ENCODE results near the gene SUMF1. TPM values are rescaled to one million over a fixed set of nuclear protein-coding genes. Genes with fewer than 3 reads are reported as not detected.

Gene SUMF1
- total and polyA plus RNA-seq, 12 donors: 8.0 to 109 (median 39.0) TPM

DNA sequence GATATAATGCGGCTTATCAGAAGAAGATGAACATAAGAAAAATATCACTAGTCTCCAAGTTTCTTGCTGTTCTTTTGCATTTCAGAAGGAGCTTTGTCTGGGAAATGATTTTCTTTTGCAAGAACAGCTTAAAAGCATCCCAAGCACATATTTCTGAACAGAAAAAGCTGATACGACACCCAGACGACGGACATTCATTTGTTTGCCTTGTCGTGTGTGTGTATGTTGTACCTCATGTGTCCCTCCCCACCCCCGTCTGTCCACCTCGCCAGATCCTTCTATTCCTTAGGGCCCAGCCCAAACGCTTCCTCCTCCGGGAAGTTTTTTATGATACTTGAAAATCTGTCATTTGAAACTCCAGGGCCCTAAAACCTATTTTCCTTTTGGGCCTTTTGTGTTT, 34.9 kb upstream of the SUMF1 start:
- 82 to 90% (median 87%) methylated on average over 9 of the region's 9 CpGs for WGBS, 4 donors
- no peak for TF ChIP-seq POLR2A (IDR thresholded peaks at IDR 0.05)
- TF ChIP-seq, protein P1, sequence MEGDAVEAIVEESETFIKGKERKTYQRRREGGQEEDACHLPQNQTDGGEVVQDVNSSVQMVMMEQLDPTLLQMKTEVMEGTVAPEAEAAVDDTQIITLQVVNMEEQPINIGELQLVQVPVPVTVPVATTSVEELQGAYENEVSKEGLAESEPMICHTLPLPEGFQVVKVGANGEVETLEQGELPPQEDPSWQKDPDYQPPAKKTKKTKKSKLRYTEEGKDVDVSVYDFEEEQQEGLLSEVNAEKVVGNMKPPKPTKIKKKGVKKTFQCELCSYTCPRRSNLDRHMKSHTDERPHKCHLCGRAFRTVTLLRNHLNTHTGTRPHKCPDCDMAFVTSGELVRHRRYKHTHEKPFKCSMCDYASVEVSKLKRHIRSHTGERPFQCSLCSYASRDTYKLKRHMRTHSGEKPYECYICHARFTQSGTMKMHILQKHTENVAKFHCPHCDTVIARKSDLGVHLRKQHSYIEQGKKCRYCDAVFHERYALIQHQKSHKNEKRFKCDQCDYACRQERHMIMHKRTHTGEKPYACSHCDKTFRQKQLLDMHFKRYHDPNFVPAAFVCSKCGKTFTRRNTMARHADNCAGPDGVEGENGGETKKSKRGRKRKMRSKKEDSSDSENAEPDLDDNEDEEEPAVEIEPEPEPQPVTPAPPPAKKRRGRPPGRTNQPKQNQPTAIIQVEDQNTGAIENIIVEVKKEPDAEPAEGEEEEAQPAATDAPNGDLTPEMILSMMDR (IDR thresholded peaks at IDR 0.05): no peak
- H3K27ac ChIP-seq: no peak overlapping the region
- no peaks in the 10 kb centered on the region for H3K27me3 ChIP-seq
- H3K36me3 ChIP-seq (replicated peaks in 1 of 2): no peaks in the 10 kb centered on the region
- no peaks in the 10 kb centered on the region for H3K9me3 ChIP-seq (replicated peaks in 1 of 3)
- no peak overlapping the region for H3K4me3 ChIP-seq
- peaks cover 20 to 37% of the 10 kb centered on the region in 2 donors for H3K4me1 ChIP-seq (replicated peaks in 1 of 2)
- intact Hi-C loops (cut with DNase I): loop anchor here in 1 of 2 donors (10.0 kb wide), 1 partner anchor 73 kb away; no protein-coding TSS in a partner anchor
- no peak for DNase-seq

DNA sequence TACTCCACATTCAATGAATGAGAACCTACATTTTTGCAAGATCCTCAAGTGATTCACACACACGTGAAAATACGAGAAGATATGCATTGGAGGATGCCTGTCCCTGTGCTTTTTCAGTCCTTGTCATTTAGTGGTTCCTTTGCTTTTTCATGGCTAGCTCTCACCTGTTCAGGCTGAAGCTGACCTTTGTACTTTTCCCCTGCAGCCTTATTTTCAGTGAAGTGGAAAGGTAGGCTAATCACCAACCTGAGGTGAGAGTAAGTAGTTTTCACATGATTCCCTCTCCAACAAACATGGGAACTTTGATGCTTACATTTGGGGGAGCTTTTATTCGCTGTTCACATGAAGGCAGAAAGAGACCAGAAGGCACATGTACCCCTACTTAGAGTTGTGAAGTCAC, 34.4 kb upstream of the SUMF1 start:
- Histone ChIP-seq H3K9me3 (replicated peaks in 1 of 3) (no peaks in the 10 kb centered on the region), H3K4me1 (replicated peaks in 1 of 2) (peaks cover 20 to 42% of the 10 kb centered on the region in 2 donors), H3K27ac (no peak overlapping the region), H3K4me3 (no peak overlapping the region), H3K36me3 (replicated peaks in 1 of 2) (no peaks in the 10 kb centered on the region), H3K27me3 (no peaks in the 10 kb centered on the region)
- intact Hi-C loops (cut with DNase I): loop anchor here in 1 of 2 donors (10.0 kb wide), 1 partner anchor 73 kb away; no protein-coding TSS in a partner anchor
- 89 to 93% (median 92%) methylated on average over 3 of the region's 3 CpGs for WGBS, 4 donors
- DNase-seq: no peak
- no peak for TF ChIP-seq POLR2A (IDR thresholded peaks at IDR 0.05)
- TF ChIP-seq, protein P1 (IDR thresholded peaks at IDR 0.05): no peak

DNA sequence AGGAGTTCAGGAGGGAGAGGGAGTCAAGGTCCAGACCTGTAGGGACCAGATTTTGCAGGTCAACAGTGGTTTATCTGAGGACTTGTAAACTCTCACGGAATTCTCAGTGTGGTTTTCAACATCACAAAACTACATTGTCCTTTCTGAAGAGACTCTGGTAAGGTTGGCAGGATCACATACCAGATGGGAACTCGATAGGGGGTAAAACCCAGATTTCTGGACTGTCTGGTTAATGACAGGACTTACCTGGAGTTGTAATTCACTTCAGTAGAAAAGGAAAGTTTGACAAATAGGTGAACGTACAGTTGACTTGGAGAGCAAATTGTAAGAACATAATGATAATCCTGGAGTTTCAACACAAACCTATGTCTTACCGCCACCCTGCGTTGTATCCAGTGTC, 31.4 kb upstream of the SUMF1 start:
- 78 to 83% (median 81%) methylated on average over 5 of the region's 5 CpGs for WGBS, 4 donors
- H3K27ac ChIP-seq: peak overlapping the region in 1 of 5 donors; percentile 16
- no peaks in the 10 kb centered on the region for H3K9me3 ChIP-seq (replicated peaks in 1 of 3)
- peaks cover 8 to 38% of the 10 kb centered on the region in 2 donors for H3K4me1 ChIP-seq (replicated peaks in 1 of 2)
- no peaks in the 10 kb centered on the region for H3K36me3 ChIP-seq (replicated peaks in 1 of 2)
- H3K4me3 ChIP-seq: no peak overlapping the region
- TF ChIP-seq, protein P1 (IDR thresholded peaks at IDR 0.05): no peak
- no peak for TF ChIP-seq POLR2A (IDR thresholded peaks at IDR 0.05)
- no peak for DNase-seq
- intact Hi-C loops (cut with DNase I): loop anchor here (10.0 kb wide), 2 partner anchors 76 to 136 kb away; no protein-coding TSS in a partner anchor
- H3K27me3 ChIP-seq: no peaks in the 10 kb centered on the region

DNA sequence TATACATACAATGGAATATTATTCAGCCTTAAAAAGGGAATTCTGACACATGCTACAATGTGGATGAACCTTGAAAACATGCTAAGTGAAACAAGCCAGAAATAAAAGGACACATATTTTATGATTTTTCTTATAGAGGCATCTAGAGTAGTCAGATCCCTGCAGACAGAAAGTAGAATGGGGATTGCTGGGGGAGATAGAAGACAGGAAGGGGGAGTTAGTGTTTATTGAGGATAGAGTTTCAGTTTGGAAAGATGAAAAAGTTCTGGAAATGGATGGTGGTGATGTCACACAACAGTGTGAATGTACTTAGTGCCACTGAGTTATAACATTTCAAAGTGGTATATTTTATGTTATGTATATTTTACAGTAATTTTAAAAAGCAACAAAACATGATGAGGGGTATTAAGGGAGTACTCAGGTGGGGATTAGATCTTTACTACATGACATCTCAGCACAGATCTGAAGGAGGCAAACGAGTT, 30.8 kb upstream of the SUMF1 start:
- H3K27me3 ChIP-seq: no peaks in the 10 kb centered on the region
- intact Hi-C loops (cut with DNase I): loop anchor here (10.0 kb wide), 2 partner anchors 77 to 137 kb away; no protein-coding TSS in a partner anchor
- H3K9me3 ChIP-seq (replicated peaks in 1 of 3): no peaks in the 10 kb centered on the region
- TF ChIP-seq POLR2A (IDR thresholded peaks at IDR 0.05): no peak
- TF ChIP-seq, protein P1 (IDR thresholded peaks at IDR 0.05): no peak
- H3K27ac ChIP-seq: peak overlapping the region in 1 of 5 donors; percentile 16
- DNase-seq: no peak
- WGBS, 4 donors: 27 to 37% (median 32%) methylated on average over 1 of the region's 1 CpG
- no peaks in the 10 kb centered on the region for H3K36me3 ChIP-seq (replicated peaks in 1 of 2)
- peaks cover 8 to 32% of the 10 kb centered on the region in 2 donors for H3K4me1 ChIP-seq (replicated peaks in 1 of 2)
- H3K4me3 ChIP-seq: no peak overlapping the region

All from adrenal gland (tissue), 12 donors.